GM21515 (cell line): ENCODE results near the gene TMEM131.

Experiments used
- ATAC-seq: cut with Tn5 transposase; IDR thresholded peaks from one replicate; pipeline ENCODE4 v1.9.1; 2021; ENCODE audit not compliant: unreplicated experiment

The TMEM131 gene

DNA sequence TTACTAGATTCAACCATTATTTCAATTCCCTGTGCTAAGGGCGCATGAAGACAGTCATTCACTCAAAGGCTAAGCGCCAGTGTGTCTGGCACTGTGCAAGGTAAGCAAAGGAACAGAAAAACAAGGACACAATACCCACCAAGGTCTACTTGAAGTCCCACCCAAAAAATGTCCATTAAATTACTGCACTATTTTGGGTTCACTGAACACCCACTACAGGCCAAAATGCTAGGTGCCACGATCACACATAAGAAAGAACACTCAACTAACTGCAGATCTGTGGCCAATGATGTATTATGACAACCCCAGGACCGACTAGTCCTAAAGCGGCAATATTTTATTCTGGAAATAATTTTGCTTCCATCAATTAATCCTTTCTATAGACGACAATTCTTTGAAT is 1.8 kb downstream of the TMEM131 start:
- ATAC-seq: no peak

DNA sequence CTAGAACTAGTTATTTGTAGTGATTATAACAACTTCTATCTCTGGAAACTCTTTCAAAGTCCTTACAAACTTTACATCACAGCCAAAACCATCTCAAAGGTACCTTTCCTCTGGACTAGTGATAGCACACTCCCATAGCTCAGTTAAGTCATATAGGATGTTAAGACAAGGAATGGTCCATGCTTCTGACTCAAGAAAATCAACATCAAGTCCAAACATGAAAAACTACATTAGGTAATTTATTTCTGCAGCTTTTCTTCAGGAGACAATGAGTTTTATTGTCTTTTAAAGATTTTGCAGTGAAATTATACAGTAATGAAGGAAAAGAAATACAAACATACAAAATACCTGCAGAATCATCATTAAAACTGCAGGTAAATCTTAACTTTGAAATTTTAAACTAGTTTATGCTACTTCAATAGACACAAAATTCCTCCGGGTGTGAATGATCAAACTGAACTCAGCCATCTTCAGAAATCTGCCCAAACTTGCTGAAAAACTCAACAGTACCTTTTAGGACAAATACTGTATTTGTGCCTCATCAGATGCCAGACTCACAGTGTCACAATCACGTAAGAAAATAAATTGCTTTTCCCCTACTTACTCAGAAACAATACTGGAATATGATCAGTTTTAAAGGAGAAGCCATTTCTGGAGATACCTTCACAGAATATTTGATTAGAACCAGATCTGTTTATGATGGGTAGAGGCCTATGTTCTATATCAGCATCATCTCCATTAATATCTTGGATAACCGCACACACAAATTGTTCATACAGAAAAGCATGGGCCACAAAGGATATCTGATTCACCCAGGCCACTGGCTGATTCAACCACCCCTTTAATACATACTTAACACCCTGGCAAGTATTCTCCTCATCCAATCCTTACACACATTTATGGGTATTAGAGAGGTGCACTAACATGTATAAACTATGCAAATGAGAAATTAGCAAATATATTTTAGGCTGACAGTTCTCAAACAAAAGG is 2.6 kb downstream of the TMEM131 start:
- ATAC-seq: no peak

DNA sequence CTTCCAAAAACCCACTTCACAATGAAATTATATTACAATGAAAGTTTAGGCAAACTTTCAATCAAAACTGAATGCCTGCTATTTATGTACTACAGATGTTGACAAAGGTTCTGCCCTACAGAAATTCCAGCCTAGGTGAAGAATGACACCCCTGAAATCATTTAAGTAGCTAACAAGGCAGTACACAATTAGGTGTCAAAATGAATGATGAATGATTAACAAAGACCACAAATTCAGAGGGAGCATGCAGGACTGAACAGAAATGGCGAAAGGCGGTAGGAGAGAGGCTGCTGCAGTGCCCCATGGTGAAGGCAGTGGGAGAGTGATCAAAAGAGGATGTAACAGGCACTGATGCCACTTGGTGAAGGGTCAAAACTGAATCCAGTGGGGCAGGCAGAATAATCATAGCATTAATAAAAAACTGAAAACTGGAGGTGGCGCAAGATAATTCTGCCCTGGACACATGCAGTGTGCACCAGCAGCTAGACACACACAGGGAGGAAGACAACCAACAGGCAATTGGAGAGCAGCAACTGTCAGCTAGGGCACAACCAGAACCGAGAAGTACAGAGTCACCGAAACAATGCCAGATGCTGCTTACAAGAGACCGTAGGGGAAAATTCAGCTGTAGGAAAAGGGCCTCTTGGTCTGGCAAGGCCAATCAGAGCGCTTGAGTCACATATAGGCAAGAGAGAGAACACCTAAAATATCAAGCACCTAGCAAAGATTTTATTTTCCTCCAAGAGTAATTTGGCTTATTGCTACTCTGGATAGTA is 4.5 kb downstream of the TMEM131 start:
- ATAC-seq: no peak

DNA sequence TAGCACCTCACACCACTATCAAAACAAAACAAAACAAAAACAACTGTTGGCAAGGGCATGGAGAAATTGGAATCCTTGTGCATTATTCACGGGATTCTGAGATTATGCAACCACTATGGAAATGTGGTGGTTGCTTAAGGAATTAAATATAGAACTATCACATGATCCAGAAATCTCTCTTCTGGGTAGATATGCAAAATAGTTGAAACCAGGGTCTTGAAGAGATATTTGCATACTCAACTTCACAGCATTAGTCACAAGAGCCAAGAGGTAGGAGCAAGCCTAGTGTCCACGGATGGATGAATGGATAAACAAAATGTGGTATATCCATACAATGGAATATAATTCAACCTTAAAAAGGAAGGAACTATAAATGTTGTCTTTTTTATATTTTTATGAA is 7.0 kb downstream of the TMEM131 start:
- no peak for ATAC-seq

DNA sequence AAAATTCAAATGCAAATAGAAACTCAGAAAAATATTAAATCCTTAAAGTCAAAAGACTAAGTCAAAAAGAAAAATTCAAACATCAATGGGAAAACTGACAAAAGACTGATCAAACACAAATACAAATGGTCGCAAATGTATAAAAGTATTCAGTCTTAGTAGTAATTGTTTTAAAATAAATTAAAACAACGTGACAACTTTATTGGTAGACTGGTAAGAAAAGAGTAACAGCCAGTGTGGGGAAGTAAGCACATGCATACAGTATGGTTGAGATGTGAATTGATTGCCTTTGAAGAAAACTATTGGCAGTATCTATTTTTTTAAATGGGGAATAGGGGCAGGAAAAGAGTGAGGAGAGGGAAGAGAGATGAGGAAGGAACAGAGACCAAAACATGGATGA is 9.8 kb downstream of the TMEM131 start:
- no peak for ATAC-seq

DNA sequence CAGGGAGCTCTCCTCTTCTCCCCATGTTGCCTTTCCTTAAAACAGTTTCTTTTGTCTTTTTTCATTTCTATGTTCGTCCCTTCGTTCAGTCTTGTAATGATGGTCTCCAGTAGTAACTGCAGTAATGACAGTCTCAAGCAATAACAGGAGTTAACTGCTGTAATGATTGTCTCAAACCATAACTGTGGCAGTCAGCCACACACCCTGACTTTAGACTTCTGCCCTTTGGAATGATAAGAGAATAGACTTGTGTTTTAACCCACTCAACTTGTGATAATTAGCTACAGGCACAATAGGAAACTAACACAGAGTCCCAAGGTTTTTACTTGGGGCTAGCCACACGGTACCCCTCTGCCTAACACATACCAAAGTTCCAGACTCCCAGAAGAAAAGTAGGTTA is 12.1 kb downstream of the TMEM131 start:
- ATAC-seq: no peak

DNA sequence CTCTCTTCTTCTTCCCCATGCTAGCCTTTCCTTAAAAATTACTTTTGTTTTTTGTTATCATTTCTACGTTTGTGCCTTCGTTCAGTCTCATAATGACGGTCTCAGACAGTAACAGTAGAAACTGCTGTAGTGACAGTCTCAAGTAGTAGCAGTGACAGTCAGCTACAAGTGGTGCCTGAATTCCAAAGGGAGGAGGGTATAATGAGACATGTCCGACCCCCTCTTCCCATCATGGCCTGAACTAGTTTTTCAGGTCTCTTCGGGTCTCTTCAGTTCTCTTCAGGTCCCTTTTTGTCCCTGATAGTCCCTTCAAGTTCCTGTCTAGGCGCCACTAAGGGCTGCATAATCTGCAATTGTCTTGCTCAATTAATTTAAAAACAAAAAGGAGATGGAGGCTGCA is 12.6 kb downstream of the TMEM131 start:
- no peak for ATAC-seq

DNA sequence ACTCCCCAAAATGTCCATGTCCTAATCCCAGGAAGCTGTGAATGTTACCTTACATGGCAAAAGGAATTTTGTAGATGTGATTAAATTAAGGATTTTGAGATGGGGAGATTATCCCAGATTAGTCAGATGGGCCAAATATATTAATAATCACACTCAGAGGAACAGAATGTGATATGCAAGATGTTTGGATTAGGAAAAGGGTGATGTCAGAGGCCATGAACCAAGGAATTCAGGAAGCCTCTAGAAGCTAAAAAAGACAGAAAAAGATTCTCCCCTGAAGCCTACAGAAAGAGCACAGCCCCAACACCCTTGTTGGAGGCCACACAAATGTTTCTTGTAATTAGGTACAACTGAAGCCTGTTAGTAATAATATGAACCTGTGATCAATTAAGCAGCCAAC is 13.1 kb downstream of the TMEM131 start:
- no peak for ATAC-seq

DNA sequence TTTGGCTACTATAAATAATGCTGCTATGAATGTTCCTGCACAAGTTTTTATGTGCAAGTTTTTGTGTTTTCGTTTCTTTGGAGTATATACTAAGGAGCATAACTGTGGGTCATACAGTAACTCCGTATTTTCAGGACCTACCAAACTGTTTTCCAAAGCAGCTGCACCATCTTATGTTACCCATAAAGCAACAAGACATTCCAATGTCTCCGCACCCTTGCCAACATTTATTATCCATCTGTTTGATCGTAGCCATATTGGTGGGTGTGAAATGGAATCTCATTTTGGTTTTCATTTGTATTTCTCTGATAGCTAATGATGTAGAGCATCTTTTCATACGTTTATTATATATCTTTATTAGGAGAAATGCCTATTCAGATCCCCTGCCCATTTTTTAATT is 13.8 kb downstream of the TMEM131 start:
- ATAC-seq: no peak

DNA sequence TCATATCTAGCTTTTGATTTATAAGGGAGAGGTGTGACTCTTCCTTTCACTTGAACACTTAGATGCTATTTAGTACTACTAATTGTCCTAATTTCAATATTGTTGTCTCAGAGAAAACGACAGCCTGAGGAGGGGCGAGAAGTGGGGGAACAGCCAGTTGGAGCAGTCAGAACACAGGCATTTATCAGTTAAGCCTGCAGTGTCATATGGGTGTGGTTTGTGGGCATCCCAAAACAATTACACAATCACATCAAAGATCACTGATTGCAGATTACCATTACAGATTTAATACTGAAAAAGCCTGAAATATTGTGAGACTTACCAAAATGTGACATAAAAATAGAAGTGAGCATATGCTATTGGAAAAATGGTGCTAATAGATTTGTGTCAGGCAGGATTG is 15.8 kb downstream of the TMEM131 start:
- no peak for ATAC-seq

DNA sequence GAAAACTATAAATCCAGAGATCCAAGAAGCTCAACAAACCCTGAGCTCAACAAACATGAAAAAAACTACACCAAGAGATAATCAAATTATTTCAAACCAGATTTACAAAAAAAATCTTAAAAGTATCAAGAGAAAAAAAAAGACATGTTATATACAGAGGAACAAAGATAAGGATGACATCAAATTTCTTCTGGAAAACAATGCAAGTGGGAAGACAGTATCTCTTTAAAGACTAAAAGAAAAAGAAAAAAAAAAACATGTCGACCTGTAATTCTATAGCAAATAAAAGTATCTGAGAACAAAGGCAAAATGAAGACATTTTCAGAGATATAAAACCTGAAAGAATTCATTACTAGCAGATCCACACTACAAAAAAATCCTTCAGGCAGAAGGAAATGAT is 21.3 kb downstream of the TMEM131 start:
- ATAC-seq: no peak

DNA sequence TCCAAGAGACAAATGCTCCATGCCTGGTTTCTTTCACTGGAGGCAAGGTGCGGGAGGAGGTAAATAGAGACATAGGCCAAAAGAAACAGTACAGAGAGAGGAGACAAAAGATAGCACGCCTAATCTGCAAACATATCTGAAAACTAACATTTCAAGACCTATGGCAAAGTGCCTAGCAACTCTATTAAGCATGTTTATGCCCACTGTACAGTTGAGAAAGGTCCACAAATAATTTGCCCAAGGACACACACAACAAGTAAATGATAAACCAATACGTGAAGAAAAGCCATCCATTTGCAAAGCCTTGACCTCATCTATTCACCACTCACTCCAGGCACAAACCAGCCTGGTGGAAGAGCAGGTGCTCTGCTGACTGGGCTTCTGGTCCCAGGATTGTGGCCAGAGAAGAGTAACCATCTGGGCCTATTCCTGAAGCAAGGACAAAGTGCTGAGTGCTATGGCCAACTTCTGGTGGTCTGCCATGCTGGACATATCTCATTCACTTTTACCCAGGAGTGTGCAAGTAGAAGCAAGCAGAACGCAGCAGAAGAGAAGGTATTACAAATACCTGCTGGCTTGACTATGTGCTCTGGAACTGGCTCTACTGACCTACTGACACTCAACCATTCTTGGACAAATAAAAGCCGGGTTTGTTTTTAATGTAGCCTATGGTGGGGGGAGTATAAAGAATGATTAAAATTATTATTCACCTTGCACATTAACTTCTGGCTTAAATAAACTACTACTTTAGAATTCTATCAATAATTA is 25.3 kb downstream of the TMEM131 start:
- no peak for ATAC-seq

DNA sequence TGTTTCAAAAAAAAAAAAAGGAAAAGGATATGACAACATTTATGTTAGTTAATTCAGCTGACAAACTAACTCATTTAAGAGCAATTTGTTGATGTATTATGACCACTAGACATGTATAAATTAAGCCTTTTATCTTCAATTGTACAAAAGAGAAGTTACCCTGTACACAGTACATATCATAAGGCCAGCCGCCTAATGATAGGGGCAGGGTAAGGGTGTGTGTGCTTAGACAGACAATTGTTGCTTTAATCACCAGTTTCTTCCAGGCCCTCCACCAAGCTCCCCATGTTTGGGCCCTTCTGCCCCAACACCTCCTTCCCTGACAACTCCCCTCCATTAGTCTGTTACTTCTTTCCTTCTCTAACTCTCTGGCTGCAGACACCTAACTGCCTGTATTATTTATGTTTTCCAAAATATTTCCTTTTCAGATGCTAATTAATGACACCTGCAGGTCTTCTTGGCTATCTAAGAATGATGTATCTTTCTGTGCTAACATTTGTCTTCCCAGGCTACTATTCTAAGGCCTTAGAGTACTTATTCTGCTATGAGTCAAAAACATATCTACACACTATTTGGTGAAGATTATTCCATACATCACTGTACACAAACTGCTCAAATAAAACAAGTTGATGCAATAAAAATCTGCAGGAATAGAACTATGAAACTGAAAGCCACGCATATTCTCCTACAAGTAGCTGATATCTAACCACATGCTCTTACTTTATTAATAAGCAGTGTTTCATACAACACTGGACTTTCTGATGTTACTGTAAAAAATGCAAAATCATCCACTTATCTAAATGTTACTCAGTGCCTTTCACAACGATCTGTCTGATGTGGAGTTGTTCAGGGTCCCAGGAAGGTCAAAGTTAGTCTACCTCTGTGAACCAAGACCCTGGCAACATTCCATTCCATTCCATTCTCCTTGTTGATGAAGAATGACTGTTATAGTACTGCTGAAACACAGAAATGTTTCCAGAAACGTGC is 26.4 kb downstream of the TMEM131 start:
- ATAC-seq: no peak

DNA sequence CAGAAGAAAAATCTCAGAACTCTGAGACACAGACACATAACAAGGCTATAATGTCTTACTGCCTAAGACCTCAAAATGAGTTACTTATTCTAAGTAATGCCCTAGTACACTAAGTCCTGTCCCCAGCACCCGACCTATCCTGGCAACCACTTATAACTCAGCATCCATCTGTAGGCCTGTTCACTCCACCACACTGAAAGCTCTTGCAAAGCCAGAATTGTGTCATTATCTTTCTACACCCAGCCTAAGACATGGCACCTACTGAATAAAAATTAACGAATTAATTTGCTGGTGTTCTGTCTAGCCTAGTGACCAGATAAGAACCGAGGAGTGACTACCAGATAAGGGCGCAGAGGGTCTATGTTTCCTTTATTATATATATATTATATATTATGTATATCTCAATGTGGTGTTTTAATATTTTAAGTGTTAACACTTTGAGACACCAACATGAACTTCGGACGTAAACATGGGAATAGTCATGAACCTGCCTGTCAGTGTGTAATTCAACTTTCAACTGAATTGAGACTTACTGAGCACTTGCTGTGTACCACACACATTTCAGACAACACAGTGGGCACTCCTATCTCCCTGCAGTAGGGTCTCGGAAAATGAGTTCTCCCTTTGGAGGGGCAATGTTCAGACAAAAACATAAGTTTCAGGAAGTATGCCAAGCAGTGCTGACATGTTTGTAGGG is 27.7 kb downstream of the TMEM131 start:
- ATAC-seq: no peak

DNA sequence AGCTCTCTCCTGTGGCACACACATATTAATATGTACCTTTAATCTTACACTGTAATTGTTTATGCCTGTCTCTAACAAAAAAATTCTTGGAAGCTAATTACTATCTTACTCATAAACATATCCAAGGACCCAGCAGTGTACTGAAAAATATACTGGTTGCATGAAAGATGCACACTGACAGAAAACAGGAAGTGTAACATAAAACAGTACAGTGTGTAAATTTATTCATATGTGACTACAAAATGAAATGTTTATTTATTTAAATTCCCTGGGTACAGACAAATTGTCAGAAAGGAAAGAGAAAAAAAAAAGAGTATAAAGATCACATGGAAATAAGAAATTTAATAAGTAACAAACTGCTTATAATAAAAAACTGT is 28.5 kb downstream of the TMEM131 start:
- ATAC-seq: peak; percentile 24

DNA sequence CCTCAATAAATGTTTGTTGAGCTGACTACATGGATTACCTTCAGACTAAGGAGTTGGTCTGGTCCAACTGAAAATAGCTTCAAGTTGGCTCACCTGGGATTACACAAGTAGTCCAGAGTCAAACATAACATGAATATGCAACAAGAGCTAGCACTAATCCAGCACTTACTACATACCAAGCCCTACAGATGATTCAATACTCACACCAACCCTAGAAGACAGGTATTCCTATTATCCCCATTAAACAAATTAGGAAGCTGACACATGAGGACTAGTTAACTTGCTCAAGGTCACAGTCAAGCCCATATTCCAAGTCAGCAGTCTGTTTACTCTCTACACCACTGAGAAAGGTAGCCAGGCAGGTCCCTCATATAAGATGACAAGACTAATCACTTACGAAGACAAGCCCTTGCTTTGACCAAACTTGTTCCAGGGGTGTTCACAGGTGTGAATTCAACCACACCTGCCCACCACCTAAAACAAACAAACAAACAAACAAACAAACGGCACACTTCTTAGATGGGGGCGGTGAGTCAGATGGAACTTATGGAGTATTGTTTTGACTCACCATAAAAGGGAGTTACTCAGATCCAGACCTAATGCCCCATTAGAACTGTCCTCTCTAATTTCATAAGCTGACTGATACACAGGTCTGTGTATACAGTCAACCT is 29.1 kb downstream of the TMEM131 start:
- peak; percentile 49 for ATAC-seq

DNA sequence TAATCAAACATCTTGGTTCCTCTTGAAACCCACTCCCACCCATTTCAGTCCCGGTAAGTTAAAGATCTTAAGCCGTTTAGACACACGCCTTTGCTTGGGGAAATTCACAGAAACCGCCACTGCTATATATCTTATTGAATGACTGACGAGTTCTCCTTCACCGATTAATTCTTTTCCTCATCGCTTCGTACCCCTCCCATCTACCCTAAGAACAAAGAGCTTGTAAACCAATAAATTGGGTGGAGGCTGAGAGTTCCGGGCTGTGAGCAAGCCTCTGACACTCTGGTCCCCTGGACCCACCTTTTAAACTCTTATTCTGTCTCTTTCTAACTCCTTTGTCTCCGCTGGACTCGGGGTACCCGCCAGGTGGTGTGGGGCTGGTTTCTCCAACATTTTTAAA is 30.6 kb downstream of the TMEM131 start:
- no peak for ATAC-seq

DNA sequence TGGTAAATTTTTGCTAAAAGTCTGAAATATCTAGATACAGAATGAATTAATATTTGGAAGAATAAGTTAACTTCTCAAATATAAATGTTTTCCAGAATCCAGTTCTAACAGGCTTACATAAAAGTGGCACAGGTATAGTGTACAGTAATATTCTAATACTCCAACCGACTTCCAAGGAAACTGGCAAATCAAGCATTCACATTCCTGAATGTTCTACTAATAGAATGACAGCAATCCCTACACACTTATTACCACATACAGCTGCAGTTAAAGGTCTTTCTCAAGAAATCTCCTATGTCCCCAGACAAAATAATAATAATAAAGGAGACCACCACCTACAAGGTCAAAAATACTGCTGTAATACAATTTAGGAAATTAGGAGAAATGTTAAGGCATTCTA is 31.9 kb downstream of the TMEM131 start:
- no peak for ATAC-seq

DNA sequence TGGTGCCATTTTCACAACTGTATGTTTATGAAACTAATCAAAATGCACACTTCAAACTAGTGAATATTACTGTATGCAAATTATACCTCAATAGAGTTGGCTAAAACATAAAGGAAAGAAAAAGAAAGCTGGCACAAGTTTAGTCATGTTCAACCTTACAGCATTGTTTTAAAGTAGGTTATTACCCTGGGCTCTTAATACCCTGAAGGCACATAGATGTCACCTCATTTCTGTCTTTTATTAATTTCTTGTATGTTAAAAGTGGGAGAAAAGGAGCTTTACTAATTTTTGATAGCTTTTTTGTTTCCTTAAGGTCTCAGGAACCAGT is 32.7 kb downstream of the TMEM131 start:
- no peak for ATAC-seq
